HG03095 (cell line): ENCODE results near the gene CTBP1.
A peak's percentile ranks its signal among the peaks of the same experiment; 100 is the strongest.

ENCODE experiments used
- ATAC-seq: cut with Tn5 transposase; IDR thresholded peaks from one replicate; pipeline ENCODE4 v1.9.1; 2021; ENCODE audit warnings: moderate library complexity; ENCODE audit not compliant: unreplicated experiment

Gene CTBP1

DNA sequence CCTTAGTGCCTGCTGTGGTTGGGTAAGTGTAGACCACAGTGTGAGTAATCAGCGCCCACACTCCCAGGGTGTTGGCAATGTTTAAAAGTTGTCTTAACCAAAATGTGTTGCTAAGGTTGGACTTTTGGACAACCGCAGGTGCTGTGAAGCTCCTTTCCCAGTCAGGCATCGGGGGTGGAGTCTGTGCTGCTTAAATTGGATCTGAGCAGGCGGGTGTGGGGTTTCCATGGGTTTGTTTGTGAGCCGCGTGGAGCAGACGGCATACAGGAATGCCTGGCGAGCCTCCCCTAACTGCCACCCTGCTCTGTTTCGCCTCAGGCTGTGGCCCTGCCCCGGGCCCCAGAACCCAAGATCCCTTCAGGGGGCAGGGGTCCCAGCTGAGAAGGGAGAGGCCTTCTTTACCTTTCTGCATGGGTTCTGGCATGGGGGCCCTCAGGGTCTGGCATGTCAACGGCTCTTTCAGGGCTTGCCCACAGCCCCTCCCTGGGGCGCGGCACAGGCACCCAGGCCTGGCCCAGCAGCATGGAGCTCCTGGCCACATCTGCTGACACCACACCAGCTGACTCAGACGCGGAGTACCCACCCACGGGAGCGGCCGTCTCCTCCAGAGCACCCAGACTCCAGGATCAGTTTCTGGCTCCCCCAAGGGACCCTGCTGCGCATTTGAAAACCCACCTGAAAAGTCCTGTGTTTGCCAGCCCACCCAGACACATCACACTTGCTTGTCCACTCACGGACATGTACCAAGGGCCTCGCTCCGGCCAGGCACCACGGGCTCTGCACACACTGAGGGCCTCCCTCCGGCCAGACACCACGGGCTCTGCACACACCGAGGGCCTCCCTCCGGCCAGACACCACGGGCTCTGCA lies 71.4 kb downstream of the CTBP1 start:
- no peak for ATAC-seq

DNA sequence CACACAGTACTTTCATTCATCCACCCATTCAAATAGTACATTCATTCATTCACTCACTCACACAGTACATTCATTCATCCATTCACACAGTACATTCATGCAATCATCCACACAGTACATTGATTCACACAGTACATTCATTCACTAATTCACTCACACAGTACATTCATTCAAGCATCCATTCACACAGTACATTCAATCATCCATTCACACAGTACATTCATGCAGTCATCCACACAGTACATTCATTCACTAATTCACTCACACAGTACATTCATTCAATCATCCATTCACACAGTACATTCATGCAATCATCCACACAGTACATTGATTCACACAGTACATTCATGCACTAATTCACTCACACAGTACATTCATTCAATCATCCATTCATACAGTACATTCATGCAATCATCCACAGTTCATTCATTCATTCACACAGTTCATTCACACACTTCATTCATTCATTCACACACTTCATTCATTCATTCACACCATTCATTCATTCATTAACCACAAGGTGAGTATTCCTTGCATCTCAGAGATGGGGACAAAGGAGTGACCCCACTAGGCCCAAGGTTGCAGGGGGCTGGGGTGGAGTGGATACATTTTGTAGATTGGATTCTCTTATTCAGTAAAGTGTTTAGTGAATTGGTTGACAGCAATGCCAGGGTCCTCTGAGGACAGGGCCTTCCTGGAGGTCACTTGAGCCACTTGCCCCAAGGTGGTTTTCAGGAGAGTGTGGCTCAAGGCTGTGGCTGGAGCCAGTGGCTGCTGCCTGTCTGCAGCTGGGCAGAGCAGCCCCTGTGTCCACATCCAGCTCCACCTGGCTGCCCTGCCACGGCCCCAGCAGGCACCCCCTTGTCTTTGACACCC lies 72.3 kb downstream of the CTBP1 start:
- no peak for ATAC-seq

DNA sequence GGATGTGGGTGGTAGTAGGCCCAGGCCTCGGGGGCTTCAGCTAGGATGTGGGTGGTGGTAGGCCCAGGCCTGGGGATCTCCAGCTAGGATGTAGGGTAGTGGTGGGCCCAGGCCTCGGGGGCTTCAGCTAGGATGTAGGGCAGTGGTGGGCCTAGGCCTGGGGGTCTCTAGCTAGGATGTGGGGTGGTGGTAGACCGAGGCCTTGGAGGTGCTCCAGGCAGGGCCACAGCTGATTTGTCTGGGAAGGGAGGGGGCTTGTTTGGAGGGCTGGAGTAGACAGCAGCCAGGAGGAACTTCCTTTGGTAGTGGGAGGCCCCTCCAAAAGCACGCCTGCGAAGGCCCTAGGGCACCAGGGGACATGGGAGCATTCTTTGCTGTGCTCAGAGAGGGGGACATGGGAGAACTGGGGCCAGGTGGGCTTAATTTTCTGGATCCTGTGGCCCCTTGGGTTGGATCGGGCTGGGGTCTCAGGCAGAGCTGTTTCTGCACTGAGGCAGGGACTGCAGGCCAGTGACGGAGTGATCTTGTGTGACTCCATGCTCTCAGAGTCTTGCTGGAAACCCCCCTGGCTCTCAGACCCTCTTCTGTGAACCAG lies 73.2 kb downstream of the CTBP1 start:
- no peak for ATAC-seq

DNA sequence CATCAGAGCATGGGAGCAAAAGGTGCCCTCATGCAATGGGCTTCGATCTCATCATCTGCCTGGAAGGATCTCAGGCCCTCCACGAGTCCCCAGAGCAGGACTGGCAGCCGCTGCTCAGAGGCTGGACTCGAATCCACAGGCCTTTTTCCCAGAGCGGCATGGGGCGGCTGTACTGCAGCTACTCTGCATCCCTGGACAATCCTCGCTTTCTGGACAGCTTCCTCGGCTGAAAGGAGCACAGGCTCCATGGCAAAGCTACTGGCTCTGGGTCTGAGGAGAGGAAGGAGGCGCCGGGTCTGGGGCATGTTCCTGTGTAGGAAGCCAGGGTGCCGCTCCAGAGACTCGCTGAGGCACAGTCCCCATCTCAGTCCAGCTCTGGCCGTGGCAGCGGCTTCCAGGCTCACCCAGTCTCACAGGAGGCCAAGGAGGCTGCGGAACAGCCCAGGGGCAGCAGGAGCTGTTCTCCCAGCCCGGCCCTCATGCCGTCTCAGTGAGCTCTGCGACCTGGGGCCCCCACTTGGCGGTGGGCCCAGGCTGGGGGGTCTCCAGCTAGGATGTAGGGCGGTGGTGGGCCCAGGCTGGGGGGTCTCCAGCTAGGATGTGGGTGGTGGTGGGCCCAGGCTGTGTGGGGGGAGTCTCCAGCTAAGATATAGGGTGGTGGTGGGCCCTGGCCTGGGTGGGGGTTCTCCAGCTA lies 73.8 kb downstream of the CTBP1 start:
- no peak for ATAC-seq

- ATAC-seq = no peak
Measured at GRCh38 chr4:1172971-1173757, 75.8 kb downstream of the CTBP1 start.

DNA sequence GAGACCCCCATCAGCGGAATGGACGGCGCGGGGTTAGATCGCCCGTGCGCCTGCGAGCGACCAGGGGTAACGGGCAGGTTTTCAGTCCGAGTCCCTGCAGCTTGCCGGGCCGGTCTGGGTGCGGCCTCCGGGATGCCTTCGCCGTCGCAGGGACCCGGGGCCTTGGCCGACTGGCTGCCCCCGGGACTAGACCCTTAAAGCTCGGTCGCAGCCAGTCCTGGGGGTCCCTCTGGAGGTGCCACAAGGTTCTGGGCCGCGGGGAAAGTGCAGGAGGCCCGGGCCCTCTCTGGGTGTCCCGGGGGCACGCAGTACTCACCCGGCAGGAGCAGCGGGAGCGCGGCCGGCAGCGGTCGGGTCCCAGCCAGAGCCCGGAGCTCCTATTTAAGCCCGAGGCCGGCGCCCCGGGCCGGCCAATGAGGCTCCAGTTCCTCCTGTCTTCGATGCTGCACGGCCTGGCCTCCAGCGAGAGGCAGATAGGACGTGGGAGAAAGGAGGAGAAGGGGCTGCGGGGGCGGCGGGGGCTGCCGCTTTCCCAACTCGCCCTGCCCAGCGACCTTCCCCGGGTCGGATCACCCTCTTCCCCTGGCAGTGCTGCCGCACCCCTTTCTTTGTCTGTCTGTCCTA lies 76.6 kb downstream of the CTBP1 start, which contains the start of gene SPON2:
SPON2 (minus strand) TSS at position 356 of the 624 bp plus-strand sequence.
- no peak for ATAC-seq

DNA sequence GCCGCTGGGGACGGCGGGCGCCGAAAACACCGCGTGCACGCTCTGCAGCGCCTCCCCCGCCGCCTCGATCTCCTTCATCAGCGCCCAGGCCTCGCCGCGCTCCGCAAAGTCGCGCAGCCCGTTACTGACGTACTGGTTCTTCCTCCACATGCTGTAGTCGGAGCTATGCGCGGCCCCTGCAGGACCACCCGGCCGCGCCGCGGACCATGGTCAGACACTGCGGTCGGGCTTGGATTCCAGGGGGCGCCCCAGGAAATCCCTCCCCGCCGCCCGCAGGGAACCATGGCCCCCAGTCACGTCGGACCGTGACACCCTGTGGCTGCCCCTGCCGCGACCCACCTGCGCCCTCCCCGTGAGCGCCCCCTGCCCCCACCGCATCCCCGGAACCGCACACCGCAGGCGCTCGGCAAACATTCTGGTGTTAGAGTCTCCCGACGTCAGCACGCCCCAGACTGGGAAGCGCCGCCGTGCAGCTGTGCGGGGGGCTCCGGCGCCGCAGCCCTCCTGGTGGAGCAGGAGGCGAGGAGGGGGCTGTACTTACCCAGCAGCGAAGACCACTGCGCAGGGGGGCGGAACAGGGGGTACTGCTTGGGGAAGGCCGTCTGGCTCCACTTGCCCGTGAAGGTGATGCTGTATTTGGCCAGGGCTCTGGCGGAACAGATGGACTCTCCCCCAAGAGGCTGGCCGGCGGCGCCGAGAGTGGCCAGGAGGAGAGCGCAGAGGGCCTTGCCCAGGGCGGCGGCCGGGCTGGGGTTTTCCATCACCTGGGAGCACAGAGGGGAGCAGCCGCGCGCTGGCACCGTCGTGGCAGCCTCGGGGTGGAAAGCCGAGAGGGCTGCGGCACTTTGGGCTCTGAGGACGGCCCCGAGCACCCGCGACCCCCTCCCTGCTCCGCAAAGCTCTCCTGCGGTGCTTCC lies 77.4 kb downstream of the CTBP1 start:
- no peak for ATAC-seq

DNA sequence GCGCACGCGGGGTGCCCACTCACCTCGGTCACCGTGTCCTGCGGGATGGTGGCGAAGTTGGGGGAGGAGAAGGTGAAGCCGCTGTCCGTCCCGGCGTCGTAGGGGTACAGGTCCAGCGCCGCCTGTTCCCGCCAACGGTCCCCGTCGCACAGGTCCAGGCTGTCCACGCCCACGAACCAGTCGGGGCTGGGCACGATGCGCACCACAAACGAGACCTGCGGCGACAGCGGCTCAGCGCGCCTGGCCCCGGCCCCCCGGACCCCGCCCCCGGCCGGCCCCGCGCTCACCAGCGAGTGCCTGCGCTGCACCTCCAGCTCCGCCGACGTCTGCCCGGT lies 78.0 kb downstream of the CTBP1 start:
- ATAC-seq = no peak

DNA sequence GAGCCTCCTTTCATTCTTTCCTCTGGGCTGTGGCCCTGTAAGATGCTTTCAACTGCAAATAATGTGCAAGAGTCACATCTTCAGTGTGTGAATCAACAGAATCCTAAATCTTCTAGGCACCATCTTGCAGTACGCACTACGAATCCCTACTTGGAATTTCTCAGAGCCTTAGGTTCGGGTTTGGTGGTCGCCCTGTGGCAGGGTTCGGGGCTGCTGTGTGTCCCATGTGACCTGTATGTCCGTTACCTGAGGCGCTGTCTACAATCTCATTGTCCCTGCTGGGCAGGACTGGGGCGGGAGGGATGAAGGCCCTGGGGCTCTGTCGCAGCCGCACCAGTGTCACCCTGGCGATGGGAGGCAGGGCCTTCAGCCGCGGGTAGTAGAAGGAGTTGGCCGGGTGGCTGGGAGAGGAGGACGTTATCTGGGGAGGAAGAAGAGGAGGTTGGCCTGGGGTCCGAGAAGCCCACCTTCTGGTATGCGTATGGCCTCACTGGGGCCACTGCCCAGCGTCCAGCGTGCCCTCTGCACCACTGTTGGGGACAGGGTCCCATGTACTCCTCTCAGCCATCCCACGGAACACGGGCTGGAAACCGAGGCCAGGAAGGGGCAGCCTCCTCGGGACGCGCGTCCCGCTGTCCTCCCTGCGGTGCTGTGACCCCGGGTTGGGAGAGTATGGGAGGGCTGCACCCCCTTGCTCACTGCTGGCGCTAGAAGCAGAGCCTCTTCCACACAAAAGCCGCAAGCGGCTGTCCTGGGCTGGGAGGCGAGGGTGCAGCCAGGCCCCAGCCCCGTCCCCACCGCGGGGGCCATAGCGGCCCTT lies 78.6 kb downstream of the CTBP1 start:
- no peak for ATAC-seq

- no peak for ATAC-seq
Measured at GRCh38 chr4:1169691-1170096, 79.2 kb downstream of the CTBP1 start.

- no peak for ATAC-seq
Measured at GRCh38 chr4:1169171-1169671, 79.7 kb downstream of the CTBP1 start.

DNA sequence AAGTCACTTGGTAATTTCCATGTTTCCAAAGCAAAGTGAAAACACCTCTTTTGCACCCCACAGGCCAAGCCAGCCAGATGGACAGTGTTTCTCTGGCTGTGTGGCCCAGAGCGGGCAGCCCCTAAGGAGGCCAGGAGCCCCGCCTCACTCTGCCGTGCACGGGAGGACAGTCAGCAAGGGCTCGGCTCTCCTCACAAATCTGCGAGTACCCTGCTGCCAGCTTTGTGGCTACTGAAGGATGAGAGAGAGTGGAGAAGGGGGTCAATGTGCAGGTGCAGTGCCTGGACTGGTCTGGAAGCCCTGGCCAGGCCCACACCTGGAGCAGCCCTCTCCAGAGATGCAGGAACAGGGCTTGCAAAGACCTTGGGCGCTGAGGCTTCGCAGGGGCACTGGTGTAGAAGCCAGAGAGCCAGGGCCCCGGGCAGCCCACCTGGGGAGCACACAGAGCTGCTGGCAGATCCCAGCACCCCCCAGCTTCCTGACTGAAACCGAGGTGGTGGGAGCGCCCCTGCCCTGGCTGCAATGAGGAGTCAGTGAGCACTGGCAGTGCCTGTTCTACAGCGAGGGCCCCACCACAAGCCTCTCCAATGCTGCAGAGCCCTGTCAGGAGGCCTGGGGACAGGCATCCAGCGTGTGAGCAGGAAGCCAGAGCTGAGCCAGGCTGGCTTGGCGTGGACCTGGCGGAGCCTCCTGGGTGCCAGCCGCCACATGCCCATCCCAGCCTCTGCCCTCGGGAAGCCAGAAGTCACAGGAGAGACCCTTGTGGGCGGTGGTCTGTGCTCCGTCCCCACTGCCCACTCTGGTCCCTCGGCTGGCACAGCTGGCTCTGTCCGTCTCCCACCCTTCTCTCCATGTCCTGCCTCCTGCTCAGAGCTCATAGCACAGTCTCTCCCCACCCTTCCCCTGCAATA lies 80.5 kb downstream of the CTBP1 start:
- ATAC-seq = no peak

DNA sequence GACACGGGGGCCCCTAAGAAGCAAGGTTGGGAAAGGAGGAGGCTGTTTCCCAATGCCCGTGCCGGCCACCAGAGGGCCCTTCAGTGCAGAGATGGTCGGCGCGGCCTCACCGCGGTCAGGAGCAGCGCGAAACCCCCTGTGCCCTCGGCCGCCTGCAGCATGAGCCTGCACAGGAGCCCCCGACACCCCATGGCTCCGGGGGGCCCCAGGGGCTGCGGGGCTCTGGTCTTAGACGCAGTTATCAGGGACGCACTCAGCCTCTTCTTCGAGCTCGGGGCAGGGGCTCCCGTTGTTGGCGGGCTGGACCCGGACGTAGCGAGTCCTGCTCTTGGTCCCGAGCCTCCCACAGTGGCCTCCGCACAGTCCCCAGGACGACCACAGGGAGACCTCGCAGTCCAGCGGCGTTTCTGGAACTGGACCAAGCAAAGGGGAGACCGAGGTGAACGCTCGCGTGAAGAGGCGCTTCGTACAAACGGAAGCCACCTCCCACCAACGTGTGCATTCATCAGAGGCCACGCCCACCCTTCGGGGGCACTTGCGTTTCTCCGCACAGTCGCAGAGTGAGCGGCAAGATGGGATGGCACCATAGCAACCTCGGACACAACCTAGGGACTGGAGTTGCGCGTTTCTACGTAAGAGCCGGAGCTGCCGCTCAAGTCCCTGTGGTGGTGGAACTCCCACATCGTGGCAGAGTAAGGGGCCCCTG lies 81.5 kb downstream of the CTBP1 start:
- peak; percentile 70 for ATAC-seq

- no peak for ATAC-seq
Measured at GRCh38 chr4:1166509-1167243, 82.3 kb downstream of the CTBP1 start.

DNA sequence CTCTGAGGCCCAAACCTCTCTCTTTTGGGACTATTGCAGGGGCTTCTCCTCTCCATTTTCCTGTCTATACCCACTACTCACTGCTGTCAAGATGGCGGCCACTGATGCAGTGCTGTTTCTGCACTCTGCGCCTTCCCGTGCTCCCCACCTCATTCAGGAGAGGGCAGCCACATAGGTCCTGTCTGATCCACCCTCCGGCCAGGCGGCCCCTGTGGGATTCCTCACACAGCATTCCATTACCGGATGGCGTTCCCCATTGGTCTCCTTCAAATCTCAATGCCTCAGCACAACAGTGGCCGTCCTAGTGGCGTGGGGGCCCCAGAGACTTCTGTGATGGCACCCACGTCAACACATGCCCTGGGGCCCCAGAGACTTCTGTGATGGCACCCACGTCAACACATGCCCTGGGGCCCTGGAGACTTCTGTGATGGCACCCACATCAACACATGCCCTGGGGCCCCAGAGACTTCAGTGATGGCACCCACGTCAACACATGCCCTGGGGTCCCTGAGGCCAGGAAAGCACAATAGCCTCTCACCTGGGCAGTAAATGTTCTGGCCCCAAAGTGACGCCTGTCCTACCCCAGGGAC lies 83.9 kb downstream of the CTBP1 start:
- no peak for ATAC-seq
